GM23338 (cell line): ENCODE data around the gene NUCKS1.

Source experiments
- CTCF ChIP-seq, 2 experiments: fragments of 200-600 bp in 1 of 2; sonication (generic) in 1 of 2; conservative IDR thresholded peaks; 2 replicates each; pipeline versions ENCODE4 v1.5.1 to v1.6.1; 2016 to 2017; ENCODE audit warnings: antibody characterized with exemption in 2 of 2, low read depth in 2 of 2, mild to moderate bottlenecking in 2 of 2, moderate library complexity in 1 of 2
- EZH2 ChIP-seq: fragments of 200-600 bp; sonication (generic); IDR thresholded peaks from one replicate; pipeline ENCODE4 v1.8.0; 2017; ENCODE audit warnings: antibody characterized with exemption, mild to moderate bottlenecking, low read depth; ENCODE audit not compliant: unreplicated experiment
- EZH2phosphoT487 ChIP-seq: fragments of 200-600 bp; sonication (generic); IDR thresholded peaks from one replicate; pipeline ENCODE4 v1.8.1; 2018; ENCODE audit warnings: antibody characterized with exemption; ENCODE audit not compliant: unreplicated experiment
- POLR2AphosphoS5 ChIP-seq: IDR thresholded peaks from 2 replicates; pipeline ENCODE4 v1.6.1; 2016; ENCODE audit warnings: antibody characterized with exemption, low read depth

DNA sequence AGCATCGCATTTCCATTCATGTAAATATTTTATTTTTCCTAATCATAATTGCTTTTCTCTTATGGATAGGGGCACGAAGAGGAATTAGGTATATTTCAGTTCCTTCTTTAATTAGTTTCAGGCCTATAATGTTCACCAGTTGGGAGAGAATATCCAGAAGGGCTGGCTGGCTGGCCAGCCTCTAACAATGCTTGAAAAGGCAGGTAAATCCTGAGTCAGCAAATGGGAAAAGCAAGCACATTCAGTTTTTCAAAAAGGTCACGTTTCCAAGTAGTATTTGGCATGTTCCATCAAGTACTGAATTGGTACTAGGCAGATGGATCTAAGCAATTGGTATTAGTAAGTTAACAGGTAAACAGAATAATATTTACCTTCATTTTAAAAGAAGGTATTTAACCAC is 17.3 kb upstream of the NUCKS1 start:
- no peak for TF ChIP-seq CTCF (conservative IDR thresholded peaks at IDR 0.05; ENCODE audit: low read depth in 2 of 2)
- no peak for TF ChIP-seq EZH2
- TF ChIP-seq EZH2phosphoT487: no peak
- TF ChIP-seq POLR2AphosphoS5: no peak
